Uterus (tissue), 2 donors: ENCODE data around the gene HOXA9.

Source experiments
- CTCF ChIP-seq, 4 experiments: fragments of 200-600 bp in 2 of 4; fragments of 450-650 bp in 2 of 4; sonication (generic) in 2 of 4; IDR thresholded peaks; one replicate each; pipeline ENCODE4 v1.5.1; 2016 to 2019; ENCODE audit warnings: antibody characterized with exemption in 4 of 4, mild to moderate bottlenecking in 2 of 4, moderate library complexity in 1 of 4
- POLR2A ChIP-seq, 2 donors: fragments of 450-650 bp; IDR thresholded peaks; one replicate each; pipeline ENCODE4 v1.6.1; 2016; ENCODE audit warnings: antibody characterized with exemption in 2 of 2, mild to moderate bottlenecking in 1 of 2, moderate library complexity in 1 of 2

- TF ChIP-seq CTCF (IDR thresholded peaks at IDR 0.05) (no peak), POLR2A (IDR thresholded peaks at IDR 0.05) (no peak)
Observed at GRCh38 chr7:27202862-27203134, 37.5 kb upstream of the HOXA9 start.
